ENCODE results near the gene SNX3.

Gene SNX3

DNA sequence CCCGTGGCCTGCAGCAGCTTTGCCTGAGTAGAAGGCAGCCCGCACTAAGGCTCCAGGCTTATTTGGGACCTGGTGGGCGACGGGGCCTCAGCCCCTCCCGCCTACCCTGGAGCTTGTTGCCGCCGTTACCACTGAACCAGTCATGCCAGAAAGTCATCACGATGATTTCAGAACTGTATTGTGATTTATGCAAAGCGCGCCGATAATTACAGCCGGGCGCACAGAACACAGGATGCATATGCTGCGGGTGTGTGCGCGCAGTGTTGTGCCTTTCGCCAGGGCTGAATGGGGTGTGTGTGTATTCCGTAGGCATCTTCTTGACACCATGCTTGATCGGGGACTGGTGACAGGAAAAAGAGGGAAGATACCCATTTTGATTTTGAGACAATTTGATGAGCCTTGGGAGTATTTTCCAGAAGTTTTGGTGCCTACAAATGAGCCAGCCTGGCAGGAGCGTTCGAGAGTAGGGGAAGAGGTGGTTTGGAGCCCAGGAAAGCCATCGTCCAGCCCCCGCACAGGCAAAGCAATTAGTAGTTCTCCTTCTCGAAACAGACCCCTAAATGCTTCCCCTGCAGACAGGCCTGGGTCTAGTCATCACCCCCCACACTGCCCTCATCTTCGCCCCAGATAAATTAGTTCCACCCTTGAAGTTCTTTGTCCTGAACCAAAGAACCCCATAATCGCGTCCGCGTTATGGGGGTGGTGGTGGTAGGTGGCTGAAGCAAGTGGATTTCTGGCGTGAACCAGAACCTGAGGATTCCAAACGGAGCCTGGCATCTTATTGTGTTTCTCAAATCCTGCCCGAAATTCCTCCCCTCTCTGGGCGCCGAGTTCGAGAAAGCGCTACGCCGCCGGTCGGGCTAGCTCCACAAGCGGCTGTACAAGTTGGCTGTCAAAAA lies 96.9 kb downstream of the SNX3 start:
- TF ChIP-seq, protein P1, sequence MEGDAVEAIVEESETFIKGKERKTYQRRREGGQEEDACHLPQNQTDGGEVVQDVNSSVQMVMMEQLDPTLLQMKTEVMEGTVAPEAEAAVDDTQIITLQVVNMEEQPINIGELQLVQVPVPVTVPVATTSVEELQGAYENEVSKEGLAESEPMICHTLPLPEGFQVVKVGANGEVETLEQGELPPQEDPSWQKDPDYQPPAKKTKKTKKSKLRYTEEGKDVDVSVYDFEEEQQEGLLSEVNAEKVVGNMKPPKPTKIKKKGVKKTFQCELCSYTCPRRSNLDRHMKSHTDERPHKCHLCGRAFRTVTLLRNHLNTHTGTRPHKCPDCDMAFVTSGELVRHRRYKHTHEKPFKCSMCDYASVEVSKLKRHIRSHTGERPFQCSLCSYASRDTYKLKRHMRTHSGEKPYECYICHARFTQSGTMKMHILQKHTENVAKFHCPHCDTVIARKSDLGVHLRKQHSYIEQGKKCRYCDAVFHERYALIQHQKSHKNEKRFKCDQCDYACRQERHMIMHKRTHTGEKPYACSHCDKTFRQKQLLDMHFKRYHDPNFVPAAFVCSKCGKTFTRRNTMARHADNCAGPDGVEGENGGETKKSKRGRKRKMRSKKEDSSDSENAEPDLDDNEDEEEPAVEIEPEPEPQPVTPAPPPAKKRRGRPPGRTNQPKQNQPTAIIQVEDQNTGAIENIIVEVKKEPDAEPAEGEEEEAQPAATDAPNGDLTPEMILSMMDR (conservative IDR thresholded peaks at IDR 0.05; ENCODE audit: low read depth, low read length), result no peak
- no peak for DNase-seq (ENCODE audit: low read depth)
- H3K4me3 ChIP-seq (ENCODE audit: low read depth, low read length), result no peak overlapping the region

GRCh38 chr6:108163267-108163643 lies 97.6 kb downstream of the SNX3 start:
- TF ChIP-seq, protein P1 (conservative IDR thresholded peaks at IDR 0.05; ENCODE audit: low read depth, low read length), result no peak
- no peak overlapping the region for H3K4me3 ChIP-seq (ENCODE audit: low read depth, low read length)
- DNase-seq (ENCODE audit: low read depth), result no peak

- no peak for DNase-seq (ENCODE audit: low read depth)
- no peak overlapping the region for H3K4me3 ChIP-seq (ENCODE audit: low read depth, low read length)
- TF ChIP-seq, protein P1 (conservative IDR thresholded peaks at IDR 0.05; ENCODE audit: low read depth, low read length), result no peak
Measured at GRCh38 chr6:108161724-108162282, 99.0 kb downstream of the SNX3 start.
